HG03442 (cell line): ENCODE data around the gene COL9A3.

Experiments
- ATAC-seq: cut with Tn5 transposase; IDR thresholded peaks from one replicate; pipeline ENCODE4 v1.9.1; 2021; ENCODE audit warnings: mild to moderate bottlenecking, moderate library complexity; ENCODE audit not compliant: unreplicated experiment

The COL9A3 gene

DNA sequence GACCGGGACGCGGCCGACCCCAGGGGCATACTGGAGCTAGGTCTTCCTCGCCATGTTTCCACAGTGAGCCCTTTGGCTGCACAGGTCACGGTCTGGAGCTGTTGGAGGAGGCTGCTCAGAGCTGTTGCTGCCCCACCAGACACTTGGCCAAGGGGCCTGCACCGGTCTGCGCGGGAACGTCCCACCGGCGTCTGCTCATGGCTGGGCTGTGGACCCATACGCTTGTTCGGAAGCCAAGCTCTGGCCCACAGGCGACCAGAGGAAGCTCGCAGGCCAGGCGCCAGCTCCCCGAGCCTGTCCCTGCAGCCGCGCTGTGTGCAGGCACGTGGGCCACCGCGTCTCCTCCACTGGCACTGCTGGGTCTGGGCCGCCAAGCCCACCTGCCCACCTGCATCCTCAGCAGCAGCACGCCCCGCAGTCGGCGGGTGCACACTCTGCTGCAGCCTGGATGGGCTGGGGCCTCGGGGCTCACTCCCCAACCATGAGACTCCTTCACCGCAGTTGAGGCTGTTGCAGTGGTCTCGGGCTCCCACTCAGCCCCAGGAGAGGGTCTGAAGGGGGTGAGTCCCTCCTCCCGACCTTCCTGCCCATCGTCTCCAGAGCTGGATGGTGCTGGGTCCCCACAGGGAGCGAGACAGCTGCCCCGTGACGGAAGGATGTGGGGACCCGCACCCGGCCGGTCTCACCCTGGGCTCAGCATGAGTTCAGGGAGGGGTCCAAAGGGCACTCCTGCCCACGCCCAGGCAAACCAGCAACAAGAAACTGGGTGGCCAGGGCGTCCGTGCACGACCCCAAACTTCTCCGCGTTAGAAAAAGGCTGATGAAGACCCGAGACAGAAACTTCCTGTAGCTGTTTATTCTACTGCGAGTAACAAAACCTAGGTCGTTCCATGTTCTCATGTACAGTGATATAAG, 60.3 kb downstream of the COL9A3 start:
- no peak for ATAC-seq

DNA sequence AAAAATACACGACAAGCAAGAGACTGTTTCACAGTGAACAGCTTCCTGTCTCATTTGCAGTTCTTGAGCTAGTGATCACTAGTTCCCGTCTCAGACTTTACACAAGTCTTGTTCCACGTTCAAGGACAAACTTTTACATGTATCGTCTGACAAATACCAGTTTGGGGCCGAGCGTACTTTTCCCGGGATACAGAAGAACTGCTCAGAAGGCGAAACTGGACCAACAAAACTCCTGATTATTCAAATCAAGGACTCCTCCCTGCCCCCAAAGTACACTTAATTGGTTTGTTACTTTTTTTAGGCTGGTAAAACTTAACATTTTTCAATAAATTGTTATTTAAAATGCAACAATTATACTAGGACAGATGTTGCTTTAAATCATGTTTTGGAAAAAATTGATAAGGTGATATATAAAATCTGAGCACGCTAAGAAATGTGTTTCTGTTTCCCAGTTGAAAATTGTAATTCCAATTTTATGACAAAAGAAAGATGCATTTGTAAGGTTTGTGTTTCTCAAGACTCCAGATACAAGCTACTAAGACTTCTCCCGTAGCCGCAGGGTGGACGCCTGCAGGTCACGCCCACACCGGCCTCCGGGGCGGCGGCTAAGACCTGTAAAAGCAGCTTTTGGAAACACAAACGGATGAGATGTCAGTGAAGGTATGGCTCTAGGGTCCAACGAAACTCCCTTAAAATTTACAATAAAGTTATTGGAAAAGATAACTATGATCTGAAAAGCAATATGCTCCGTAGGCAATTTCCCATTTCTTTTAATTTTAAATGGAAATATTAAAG, 61.6 kb downstream of the COL9A3 start:
- no peak for ATAC-seq

DNA sequence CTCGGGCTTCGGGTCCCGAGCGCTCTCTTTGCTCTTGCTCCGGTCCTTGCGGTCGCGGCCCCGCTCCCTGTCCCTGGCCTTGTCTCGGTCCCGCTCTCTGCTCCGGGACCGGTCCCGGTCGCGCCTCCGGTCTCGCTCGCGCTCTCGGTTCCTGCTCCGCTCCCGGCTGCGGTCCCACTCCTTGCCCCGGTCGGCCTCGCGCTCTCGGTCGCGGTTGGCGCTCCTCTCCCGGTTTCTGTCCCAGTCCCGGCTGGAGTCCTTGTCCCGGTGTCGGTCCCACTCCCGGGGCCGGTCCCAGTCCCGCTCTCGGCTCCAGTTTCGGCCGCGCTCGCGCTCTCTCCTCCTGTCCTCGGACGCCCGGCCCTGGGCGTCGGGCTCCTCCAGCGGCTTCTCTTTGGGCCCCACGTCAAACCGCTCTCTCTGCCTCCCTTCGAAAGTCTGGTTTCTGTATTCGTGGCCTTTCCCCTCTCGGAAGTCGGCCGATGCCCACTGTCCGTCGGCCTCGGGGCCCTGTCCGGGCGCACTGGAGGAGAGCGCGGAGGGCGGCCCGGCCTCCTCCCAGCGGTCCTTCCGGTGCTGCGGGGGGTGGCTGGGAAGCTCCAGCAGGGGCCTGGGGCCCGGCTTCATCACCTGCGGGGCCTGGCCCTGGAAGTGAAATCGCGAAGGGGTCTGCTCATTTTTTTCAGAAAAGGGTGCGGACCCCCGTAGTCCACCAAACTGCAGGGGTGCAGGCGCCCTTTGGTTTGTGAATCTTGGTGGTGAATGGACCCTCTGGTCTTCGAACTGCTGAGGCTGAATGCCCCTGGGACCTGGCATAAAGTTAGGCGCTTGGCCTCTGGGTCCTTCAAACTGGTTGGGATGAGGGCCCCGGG, 62.7 kb downstream of the COL9A3 start:
- ATAC-seq, result no peak

DNA sequence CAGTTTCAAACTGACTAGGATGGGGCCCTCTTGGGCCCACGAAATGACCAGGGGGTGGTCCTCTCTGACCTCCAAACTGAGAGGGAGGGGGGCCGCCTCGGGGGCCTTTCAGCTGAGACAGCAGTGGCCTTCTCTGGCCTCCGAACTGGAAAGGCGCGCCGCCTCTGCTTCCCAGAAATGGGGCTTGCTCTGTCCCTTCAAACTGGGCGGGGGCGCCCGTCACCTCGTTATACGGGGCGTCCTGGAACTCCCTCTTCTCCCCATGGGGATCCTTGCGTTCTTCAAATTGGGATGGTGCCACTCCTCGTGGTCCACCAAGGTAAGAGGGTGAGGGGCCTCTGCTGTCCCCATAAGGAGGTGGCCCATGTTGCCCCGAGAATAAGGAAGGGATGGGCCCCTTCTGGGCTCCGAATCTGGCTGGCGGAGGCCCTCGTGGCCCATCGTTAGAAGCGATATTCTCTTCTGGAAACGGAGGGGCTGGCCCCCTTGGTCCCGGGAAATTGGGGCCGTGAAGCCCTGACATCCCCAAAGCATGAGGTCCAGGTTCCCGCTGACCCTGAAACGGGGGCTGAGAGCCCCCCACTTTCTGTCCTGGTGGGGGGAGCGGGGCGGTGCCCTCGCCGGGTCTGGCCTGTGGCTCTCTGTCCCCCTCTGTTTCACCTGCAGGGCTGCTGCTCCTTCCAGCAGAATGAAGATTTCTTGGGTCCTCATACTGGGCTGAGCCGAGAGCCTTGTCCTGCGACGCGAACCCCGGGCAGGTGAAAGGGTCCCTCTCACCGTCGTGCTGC, 63.5 kb downstream of the COL9A3 start:
- no peak for ATAC-seq

DNA sequence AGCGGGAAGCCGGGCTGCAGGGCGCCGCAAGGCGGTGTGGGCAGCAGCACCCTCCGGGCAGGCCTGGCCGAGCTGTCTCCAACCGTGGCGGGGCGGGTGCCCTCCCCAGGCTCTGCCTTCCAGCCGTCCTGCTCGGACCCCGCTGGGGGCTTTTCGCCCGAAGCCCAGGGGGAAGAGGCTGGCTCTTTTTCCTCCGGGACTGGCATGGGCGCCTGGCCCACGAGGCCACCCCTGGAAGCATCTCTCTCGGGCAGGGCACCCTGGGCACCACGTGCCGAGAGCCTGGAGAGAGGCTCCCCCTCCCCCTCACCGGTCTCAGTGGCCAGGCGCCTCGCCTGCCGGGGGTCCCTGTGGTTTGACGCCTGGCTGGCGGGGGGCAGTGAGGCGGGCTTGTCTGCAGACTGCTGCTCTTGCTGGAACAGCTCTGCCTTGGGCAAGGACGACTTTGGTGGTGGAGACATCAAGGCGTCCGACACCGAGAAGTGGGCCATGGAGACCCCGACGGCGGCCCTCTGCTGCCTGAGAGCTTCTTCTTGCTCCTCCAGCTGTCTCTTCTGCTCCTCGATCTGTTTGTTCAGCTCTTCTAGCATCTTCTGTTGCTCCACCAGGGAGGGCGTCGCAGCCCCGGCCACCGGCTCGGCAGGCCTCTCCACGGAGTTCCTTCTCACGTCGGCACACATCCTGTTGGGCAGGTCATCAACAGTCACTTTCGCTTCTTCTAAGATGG, 64.2 kb downstream of the COL9A3 start:
- ATAC-seq, result no peak

DNA sequence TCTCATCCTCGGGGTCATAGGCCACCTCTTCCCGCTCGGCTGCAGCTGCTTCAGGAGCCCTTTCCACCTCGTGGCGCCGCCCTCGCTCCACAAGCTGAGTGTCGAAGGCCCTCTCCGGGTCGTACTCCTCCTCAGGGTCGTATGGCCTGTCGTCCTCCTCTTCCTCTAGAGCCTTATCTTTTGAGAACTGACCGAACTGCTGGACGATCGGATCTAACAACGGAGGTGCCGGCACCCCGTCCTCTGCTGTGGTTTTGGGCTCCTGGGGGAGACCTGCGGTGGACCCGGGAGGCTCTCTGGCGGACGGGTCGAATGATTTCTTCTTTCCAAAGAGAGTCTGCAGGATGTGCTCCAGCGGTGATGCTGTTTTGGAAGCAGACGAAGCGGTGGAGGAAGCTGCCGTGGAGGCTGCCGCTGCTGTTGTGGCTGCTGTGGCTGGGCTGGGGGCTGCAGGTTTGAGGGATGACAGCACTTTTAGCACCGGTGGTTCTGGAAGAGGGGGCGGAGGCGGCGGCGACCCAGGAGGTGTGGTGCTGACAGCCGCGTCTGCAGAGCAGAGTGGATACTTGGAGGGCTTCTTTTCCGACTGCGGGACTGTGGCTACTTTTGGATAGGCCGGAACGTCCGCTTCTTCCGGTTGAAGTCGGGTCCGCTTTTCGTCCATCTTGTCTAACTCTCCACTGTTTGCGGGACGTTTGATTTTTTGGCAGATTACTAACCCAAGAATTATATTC, 65.0 kb downstream of the COL9A3 start:
- no peak for ATAC-seq

DNA sequence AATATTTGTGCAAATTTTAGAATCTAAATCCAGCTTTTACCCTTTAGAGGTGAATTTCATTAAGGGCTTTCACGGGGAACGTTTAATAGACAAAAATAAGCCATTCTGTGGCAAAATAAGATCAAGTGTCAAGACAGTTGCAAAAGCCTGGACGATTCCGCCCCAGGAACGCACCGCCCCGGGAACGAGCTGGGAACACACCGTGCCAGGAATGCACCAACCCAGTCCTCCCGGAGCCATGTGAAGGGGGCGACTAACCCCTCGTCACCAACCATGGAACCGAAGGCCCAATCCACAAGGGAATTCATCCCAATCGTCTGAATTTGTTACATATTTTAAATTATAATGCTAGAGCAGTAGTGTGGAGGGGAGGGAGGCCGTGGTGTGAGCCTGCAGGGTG, 65.6 kb downstream of the COL9A3 start:
- ATAC-seq, result no peak

DNA sequence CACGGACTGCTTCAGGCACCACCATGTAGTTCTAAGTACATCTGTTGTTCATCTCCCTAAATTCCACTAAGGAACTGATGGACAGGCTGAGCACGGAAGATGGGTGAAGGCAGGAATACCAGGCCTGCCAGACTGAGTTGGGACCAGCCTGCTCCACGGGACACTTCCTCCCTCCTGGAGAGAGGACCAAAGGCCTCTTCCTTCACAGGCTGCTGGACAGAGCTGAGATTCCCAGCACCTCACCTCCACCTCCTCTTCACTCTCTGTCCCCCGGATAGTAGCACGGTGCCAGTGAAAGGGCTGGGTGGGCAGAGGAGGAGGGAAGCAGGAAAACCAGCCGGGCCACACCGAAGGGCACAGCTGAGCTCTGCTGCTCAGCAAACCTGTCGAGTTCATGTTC, 67.7 kb downstream of the COL9A3 start:
- ATAC-seq, result no peak

DNA sequence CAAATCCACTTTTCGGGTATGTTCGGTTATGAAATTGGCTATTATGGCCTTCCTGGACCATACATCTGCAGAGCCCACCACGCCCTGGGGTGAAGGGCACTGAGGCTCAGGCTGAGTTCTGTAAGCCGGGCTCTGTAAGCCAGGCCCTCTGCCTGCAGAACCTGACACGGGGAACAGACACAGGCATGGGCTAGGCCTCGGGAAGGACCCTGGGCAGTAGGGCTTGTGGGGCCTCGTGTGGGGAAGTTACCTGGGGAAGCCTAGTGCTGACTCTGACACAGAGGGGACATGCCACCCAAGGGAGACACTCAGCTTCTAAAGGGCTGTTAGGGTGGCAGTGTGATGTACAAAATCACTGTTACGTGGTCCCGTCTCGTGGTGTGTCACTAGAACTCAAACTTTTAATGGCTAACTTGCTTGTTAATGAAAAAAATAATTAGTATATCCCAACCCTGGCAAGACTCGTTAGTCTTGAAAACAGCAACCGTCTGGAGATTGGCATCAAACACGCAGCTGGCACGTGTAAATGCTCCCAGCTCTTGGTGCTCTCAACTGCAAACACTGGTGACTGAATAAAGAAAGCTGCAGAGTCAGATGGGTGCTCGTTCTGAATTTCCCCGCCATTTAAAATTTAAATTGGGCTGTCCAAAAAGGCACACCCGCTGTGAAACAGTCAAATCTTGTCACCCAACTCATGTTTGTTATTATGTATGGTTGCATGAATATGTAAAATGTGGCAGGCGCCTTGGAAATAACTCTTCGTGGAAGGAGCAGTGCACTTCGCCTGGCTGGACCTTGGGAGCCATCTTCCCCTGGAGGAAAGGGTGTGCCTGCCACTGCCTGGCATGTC, 68.4 kb downstream of the COL9A3 start:
- ATAC-seq, result no peak

DNA sequence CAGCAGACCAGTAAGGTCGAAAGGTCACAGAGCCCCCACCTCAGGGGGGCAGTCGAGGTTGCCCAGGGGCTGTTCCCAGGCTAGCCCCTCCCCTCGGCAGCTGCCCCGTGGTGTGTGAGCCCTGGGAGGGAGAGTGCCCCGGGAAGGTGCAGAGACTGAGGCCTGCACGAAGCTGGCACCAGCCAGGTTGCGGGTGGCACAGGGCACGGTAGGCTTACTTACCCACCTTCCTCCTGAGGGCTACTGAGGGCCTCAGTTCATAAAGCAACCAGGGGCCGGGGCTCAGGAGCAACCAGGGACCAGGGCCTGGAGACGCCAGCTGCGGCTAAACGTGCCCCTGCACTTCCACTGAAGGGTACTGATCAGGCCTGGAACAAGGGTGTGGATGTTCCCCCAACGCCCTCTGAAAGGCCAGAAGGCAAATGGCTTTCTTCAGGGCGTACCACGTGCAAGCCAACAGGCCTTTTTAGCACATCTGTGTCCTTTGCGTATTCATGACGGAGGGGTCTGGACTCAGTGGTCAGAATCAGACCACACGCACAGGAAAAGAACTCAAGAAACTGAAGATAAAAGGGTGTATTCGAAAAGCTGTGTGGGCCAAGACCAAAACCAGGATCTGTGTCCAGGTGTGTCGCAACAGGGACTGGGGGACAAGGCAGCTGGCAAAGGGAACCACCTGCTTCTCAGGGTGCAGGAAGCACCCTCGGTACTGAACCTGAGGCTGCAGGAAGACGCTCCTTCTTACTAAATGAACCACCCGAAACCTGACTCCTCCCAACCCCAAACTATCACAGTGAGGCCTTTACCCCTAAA, 69.3 kb downstream of the COL9A3 start:
- no peak for ATAC-seq

DNA sequence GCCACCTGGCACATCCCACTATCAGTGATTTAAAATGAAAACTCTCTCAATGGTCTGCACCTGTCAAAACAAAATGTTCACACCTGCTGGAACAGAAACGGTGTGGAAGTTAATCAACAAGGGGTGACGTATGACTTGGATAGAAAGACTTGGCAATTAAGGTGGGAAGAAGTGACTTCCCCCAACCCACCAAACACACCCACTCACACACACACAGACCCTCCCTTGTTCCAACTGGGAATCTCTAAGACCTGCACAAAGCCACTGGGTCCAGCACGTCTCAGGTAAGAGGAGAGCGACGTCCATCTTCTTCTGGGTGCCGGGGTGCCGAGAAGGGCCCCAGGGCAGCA, 69.8 kb downstream of the COL9A3 start:
- ATAC-seq, result no peak

DNA sequence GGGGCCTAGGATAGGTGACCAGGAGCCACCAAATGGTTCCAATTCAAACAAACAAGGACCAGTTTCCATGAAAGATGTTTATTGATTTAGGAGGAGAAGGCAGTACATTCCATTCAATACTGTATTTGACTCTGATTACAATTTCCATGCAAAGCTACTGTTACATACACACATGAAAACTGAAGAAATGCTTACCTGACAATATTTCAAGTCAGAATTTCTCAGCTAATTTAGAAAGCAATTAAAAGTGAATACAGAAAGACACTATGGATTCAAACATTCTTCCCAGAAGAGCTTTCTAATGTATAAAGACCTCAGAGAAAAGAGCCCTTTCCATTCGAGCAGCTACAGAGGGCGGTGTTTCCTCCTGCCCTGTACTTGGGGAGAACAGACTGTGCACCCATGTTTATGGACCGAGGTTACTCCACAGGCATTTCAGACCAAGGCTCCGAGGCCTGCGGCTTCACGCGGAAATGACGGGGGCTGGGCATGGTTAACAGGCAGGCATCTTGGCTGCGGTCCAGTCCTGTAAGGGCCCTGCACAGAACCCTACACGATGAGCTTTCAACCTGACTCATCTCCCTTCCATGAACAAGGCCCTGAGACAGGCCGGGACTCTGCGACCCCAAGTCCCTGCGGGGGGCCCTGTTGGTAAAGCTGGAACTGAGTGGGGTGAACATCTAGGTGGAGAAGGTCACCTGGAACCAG, 70.5 kb downstream of the COL9A3 start:
- ATAC-seq, result no peak

DNA sequence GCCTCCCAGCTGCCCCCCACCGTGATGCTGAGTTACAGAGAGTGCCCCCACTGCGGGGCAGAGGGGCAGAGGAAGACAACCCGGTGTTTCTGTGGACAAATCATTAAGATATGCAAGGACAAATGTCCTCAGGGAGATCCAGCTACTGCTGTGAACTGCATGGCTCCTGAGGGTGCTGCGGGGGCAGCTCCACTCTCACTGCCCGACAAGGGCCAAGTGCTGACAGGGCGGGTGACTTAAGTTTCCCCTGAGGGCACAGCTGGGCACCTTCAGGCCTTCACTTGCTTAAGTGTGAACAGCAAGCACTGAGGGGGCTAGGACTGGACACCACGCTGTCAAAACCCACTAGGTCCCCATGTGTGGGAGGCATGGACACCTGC, 71.0 kb downstream of the COL9A3 start:
- ATAC-seq, result no peak

DNA sequence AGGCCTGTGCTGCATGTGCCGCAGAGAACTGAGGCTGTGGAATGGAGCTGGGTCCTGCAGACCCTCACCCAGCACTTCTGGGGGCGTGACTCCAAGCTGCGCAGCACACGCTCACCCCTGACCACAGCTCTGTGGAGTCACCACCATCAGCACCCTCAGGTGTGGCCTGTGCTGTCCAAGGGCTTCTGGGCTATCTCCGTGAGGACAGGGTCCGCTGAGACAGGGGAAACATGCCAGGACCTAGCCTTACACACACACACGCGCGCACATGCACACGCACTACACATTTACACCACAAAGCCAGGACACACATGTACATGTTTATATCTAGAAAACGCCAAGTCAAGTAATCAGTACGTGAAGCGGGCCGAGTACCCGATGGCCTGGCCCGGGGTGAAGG, 71.6 kb downstream of the COL9A3 start:
- no peak for ATAC-seq

DNA sequence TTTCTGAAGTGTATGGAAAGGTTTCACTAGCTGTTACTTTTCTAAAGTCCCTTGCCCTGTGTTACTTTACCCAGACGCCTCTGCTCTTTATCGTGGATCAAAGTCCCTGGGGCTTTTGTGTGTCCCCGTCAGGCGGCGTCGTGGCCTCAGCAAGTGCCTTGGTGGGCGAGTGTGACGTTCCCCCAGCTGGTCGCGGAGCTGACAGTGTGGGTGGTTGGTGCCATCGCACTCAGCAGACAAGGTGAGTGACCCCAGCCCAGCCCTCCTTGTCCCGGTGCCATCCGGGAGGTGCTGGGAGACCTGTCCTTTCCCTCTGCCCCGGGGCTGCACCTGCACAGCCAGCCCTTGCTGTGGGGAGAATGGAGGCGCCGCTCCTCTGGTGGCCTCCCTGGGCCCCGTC, 72.1 kb downstream of the COL9A3 start:
- no peak for ATAC-seq

DNA sequence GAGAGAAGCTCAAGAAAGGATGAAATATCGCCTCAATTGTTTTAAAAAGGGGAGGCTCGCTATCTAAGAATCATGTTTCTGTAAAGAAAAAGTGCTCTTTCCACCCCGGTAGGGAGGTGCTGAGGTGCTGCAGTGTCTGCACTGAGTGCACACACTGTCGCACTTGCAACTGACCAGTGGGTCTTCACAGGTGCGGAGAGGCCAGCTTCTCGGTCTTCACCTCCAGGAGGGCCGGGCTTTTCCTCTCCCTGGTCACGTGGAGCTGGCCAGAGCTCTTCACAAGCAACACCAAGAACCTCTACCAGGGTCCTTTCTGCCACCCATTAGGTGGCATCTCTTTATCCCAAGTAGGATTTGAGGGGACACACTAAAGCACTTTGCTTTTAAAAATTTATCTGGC, 72.6 kb downstream of the COL9A3 start:
- no peak for ATAC-seq

DNA sequence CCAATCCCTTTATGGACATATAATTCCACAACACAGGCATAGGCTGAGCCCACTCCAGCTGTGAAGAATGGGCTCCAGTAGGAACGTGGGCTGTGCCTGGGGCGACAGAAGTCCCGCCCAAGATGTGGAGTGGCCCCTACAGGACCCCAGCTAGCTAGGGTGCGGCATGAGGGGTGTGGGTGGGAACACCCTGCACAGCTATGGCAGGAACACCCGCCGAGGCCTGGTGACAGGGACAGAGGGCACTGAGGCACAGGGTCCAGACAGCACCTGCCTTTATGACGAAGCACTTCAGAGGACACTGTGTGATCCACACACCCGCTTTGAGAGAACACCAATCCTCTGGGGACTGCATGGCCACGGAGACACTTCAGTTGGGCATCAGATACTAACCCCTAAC, 73.0 kb downstream of the COL9A3 start:
- no peak for ATAC-seq
